GM10847 (cell line): ENCODE data around the gene ATR.

Experiments used
- POLR2A ChIP-seq: IDR thresholded peaks from 2 replicates; pipeline ENCODE4 v1.6.1; 2011; ENCODE audit not compliant: insufficient read length; ENCODE audit errors: extremely low read depth

Gene ATR

GRCh38 chr3:142489572-142490323, 88.8 kb downstream of the ATR start:
- no peak for TF ChIP-seq POLR2A

DNA sequence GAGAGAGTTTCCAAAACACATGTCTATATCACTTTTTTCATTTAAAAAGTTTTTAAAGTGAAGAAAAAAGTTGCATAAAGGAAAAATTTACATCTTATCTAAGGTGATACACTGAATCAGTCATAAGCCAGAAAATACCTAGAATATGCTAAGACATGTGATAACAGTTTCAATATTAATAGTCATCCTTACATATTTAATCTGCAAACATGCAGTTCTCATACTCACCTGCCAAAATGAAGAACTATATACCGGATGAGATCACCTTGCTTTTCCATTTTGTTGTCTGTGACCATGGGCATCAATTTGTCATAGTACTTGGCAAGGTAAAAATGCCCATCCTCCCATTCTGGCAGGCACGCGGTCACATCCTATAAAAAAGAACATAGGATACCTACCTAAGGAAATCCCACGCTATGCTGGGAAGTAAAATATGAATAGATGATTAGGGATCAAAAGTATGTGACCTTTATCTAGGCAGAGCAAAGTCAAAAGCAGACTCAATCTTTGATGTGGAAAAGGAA, 93.6 kb downstream of the ATR start:
- TF ChIP-seq POLR2A: no peak

GRCh38 chr3:142481196-142481595, 97.3 kb downstream of the ATR start:
- TF ChIP-seq POLR2A: no peak

DNA sequence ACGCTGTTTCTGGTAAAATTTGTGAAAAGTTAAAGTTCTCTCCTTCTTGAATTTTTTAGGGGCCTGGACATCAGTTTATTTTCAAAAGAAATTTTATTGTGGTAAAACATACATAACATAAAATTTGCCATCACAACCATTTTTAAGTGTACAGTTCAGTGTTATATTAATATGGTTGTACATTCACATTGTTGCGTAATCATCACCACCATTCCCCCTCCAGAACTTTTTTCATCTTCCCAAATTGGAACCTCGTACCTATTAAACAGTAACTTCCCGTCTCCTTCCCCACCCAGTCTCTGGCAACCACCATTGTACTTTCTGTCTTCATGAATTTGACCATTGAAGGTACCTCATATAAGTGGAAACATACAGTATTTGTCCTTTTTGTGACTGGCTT, 107.7 kb downstream of the ATR start:
- no peak for TF ChIP-seq POLR2A

DNA sequence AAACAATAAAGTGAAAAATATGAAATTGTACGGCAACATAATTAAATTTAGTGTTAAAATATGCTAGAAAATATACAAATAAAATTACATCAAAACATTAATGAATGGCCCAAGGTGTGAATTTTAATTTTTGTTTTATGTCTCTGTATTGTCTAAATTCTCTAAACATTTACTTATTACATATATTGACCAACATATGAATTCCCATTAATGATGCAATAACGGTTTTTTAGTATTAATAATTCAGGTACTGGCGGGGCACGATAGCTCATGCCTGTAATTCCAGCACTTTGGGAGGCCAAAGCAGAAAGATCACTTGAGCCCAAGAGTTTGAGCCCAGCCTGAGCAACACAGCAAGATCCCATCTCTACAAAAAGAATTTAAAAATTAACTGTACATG, 110.1 kb downstream of the ATR start:
- no peak for TF ChIP-seq POLR2A

DNA sequence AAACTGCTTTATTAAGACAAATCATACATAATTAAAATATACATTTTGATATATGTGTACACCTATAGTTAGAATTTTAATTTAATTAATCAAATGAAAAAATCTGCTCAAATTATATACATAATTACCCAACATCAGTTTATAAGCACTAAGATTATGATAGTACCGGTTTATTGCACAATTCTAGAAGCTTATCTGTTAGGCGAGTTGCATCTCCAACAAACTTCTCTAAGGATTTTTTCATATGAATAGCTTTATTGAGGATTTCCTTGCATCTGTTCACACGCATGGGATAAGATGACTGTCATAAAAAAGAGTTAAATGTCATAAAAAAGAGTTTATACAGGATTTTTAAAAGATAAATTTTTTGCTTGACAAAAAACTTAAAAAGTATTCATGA, 110.8 kb downstream of the ATR start:
- TF ChIP-seq POLR2A: no peak

DNA sequence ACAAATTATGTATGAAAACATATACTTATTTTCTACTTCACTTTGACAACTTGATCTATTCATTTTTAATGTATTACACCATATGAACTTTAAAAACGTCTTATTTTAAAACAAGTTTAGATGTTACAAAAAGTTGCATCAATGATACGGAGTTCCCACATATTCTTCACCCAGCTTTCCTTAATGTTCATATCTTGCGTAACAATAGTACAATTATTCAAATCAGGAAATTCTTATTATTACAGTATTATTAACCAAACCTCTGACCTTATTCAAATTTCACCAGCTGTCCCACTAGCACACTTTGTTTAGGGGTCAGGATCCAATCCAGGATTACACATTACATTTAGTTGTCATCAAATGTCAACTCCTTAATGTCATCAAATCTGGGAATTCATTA, 117.8 kb downstream of the ATR start:
- no peak for TF ChIP-seq POLR2A

- no peak for TF ChIP-seq POLR2A
Observed at GRCh38 chr3:142459929-142460328, 118.6 kb downstream of the ATR start.

- TF ChIP-seq POLR2A: no peak
Observed at GRCh38 chr3:142459096-142459495, 119.4 kb downstream of the ATR start.

GRCh38 chr3:142450881-142451280, 127.7 kb downstream of the ATR start:
- TF ChIP-seq POLR2A: no peak

- no peak for TF ChIP-seq POLR2A
Observed at GRCh38 chr3:142450189-142450588, 128.3 kb downstream of the ATR start.

DNA sequence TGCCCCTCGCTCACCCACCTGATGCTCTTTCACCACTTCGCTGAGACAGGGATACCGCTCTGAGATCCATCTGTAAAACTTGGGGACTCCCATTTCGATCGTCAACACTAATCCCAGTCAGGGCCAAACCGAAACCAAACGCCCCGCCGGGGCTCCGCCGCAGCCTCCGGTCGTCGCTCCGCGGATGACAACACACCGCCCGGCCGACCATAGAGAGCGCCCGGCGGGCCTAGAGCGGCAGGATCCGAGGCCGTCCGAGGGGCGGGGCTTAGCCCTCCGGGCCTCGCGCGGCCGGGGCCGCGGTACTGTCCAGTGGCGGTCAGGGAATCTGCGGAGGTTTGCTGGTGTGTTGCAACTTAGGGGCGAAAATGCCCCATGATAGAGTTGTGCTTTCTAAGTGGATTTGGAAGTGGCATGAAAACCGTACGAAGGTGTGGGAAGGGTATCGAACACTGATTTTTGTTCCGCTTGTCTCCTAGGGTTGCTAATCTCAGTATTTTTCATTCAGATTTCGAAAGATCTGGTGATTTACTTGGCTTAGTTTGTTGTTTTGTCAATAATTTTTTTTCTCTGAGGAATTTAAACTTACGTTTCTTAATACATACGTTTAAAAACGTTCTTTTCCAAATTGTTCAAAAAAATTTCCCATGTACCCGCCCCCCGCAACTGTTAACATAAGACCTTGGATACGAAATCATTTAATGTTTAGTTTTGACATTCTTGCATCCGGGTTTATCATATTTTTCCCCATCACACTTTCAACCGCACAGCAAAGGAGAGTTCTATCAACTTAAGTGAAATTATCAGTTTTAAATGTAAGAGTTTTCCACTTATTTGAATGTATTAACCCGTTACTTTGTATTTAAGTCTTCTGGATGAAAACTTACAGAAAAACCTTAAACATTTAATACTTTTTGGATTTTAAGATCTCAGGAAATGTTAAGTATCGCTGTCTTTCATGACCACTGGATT, 130.4 kb downstream of the ATR start, which contains the start of gene XRN1:
Gene XRN1, minus strand, starts transcription at position 186 of the 972 bp plus-strand sequence. Its CDS starts 93 bp downstream, at position 93.
- peak; percentile 78 for TF ChIP-seq POLR2A

DNA sequence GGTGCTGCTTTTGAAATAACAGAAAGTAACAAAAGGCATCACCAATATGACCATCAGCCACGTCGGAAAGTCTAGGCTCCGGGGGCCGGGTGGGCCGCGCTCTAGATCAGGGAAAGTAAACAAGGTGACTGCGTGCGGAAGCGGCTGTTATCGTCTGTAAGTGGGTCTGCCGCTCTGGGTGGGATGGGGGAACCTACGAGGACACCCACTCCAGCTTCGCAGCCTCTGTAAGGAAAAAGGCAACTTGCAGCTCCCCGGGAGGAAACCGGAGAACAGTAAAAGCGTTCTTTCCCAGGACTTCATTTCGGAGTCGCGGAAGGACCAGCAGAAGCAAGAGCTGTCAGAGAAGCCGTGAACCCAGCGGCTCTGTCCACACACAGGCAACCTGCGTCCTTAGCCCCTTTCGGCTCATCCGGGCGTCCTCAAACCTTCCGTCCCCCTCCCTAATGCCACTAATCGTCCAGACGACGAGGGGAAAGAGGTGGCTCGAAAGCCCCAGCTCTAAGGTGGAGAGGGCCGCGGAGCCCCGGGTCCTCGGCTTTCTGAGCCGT, 131.2 kb downstream of the ATR start:
- no peak for TF ChIP-seq POLR2A

DNA sequence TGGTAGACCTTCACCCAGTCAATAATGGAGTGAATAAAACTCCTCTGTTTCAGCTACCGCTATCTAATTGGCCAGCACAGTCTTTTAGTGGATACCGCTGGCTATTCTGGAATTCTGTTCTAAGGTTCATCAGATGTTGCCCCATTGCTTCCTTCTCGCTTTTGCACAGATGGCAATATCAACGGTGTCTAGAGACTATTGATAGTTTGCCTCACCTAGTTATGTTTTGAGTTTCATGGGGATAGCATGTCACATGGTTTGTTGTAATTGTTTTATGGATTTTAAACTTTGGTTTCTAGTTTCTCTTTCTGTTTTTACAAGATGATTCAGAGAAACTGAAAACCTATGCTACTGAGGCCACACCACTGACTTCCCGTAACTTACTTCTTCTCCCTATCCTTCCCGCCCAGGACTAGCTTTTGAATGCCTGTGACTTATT, 132.7 kb downstream of the ATR start:
- no peak for TF ChIP-seq POLR2A

DNA sequence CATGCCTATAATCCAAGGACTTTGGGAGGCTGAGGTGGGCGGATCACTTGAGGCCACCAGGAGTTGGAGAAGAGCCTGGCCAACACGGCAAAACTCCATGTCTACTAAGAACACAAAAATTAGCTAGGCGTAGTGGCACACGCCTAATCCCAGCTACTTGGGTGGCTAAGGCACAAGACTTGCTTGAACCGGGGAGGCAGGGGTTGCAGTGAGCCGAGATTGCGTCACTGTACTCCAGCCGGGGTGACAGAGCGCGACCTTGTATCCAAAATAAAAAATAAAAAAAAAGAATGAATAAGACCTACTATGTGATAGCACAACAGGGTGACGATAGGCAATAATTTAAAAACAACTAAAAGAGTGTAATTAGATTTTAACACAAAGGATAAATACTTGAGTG, 134.2 kb downstream of the ATR start:
- TF ChIP-seq POLR2A: no peak
